HepG2 (cell line): ENCODE data around the gene PRKCE. TPM values are rescaled to one million over a fixed set of nuclear protein-coding genes. Genes with fewer than 3 reads are reported as not detected.

ENCODE experiments used
- FOXP1 ChIP-seq, 2 experiments: fragments of 450-650 bp in 1 of 2; IDR thresholded peaks; 2 replicates each; pipeline ENCODE4 v1.6.1; 2017 to 2018; ENCODE audit warnings: antibody characterized with exemption in 1 of 2
- TBL1XR1 ChIP-seq: fragments of 150-350 bp; IDR thresholded peaks from 2 replicates; pipeline ENCODE4 v1.6.1; 2014; ENCODE audit warnings: borderline replicate concordance, low read length; ENCODE audit not compliant: partially characterized antibody
- TMF1 ChIP-seq: sonication (generic); formaldehyde crosslinking; IDR thresholded peaks from 2 replicates; pipeline ENCODE4 v1.8.1; 2022; ENCODE audit warnings: low read depth, missing genetic modification reagents
- ZFP41 ChIP-seq: sonication (generic); formaldehyde crosslinking; IDR thresholded peaks from 2 replicates; pipeline ENCODE4 v1.4.0; 2020; ENCODE audit warnings: mild to moderate bottlenecking, missing genetic modification reagents, borderline replicate concordance
- ZIK1 ChIP-seq: sonication (generic); formaldehyde crosslinking; IDR thresholded peaks from 2 replicates; pipeline ENCODE4 v1.5.0; 2020; ENCODE audit warnings: mild to moderate bottlenecking, low read depth, missing genetic modification reagents, borderline replicate concordance
- ZNF143 ChIP-seq: sonication (generic); formaldehyde crosslinking; IDR thresholded peaks from 2 replicates; pipeline ENCODE4 v1.4.0; 2020; ENCODE audit warnings: missing genetic modification reagents
- ZNF530 ChIP-seq: sonication (generic); formaldehyde crosslinking; IDR thresholded peaks from 2 replicates; pipeline ENCODE4 v1.5.0; 2020; ENCODE audit warnings: low read depth, mild to moderate bottlenecking, missing genetic modification reagents
- ZNF557 ChIP-seq: sonication (generic); formaldehyde crosslinking; IDR thresholded peaks from 2 replicates; pipeline ENCODE4 v1.4.0; 2020; ENCODE audit warnings: missing genetic modification reagents
- ZNF777 ChIP-seq: sonication (generic); formaldehyde crosslinking; IDR thresholded peaks from 2 replicates; pipeline ENCODE4 v1.4.0; 2020; ENCODE audit warnings: missing genetic modification reagents
- ZNF883 ChIP-seq: sonication (generic); formaldehyde crosslinking; IDR thresholded peaks from 2 replicates; pipeline ENCODE4 v1.5.1; 2020; ENCODE audit warnings: mild to moderate bottlenecking, missing genetic modification reagents; ENCODE audit errors: not compliant biosample characterization
- polyA plus RNA-seq, 8 experiments: library from polyadenylated mRNA; depleted of rRNA in 3 of 8; stranded (reverse) in 7 of 8; unstranded in 1 of 8; fragments of >200 nt; fragmentation: Illumina TruSeq in 4 of 8; extraction: Trizol in 4 of 8; gene quantifications; 2 replicates each; pipeline versions ENCODE4 v1.2.1 to v1.2.3, GENCODE V29; 2011 to 2016; ENCODE audit warnings: low read depth in 4 of 8, missing spikeins in 1 of 8, mixed read lengths in 1 of 8; ENCODE audit not compliant: insufficient read depth in 1 of 8
- total RNA-seq, 5 experiments: library from RNA; depleted of rRNA; stranded (reverse); fragments of >200 nt; fragmentation: Illumina TruSeq; extraction: Trizol; gene quantifications; 2 replicates each; pipeline ENCODE4 v1.2.3, GENCODE V29; 2016; ENCODE audit warnings: low read depth in 1 of 5
- TF ChIP-seq, protein P1 (sequence below): sonication (generic); formaldehyde crosslinking; IDR thresholded peaks from 2 replicates; pipeline ENCODE4 v1.8.1; 2023; ENCODE audit warnings: mild to moderate bottlenecking, missing genetic modification reagents
- TF ChIP-seq, protein P2 (sequence below): sonication (generic); formaldehyde crosslinking; IDR thresholded peaks from 2 replicates; pipeline ENCODE4 v1.9.0; 2021; ENCODE audit warnings: missing genetic modification reagents, mild to moderate bottlenecking, borderline replicate concordance
- TF ChIP-seq, protein P3 (sequence below): IDR thresholded peaks from 2 replicates; pipeline ENCODE4 v1.6.1; 2016; ENCODE audit warnings: missing biosample characterization, missing genetic modification reagents, low read depth
- TF ChIP-seq, protein P4 (sequence below): sonication (generic); formaldehyde crosslinking; IDR thresholded peaks from 2 replicates; pipeline ENCODE4 v1.8.0; 2022; ENCODE audit warnings: missing genetic modification reagents, low read depth, mild to moderate bottlenecking, borderline replicate concordance
- TF ChIP-seq, protein P5 (sequence below): sonication (generic); formaldehyde crosslinking; IDR thresholded peaks from 2 replicates; pipeline ENCODE4 v1.4.0; 2020; ENCODE audit warnings: missing genetic modification reagents
- TF ChIP-seq, protein P6 (sequence below): sonication (generic); formaldehyde crosslinking; IDR thresholded peaks from 2 replicates; pipeline ENCODE4 v1.5.1; 2020; ENCODE audit warnings: missing genetic modification reagents, mild to moderate bottlenecking, borderline replicate concordance
- TF ChIP-seq, protein P7 (sequence below): sonication (generic); formaldehyde crosslinking; IDR thresholded peaks from 2 replicates; pipeline ENCODE4 v1.4.0; 2020; ENCODE audit warnings: missing genetic modification reagents, borderline replicate concordance

Gene PRKCE
- total and polyA plus RNA-seq, 2 of the 13 experiments (the other 11 are each of a cell fraction or from before 2014, with no cell fraction given), result 1.0 to 3.9 TPM

DNA sequence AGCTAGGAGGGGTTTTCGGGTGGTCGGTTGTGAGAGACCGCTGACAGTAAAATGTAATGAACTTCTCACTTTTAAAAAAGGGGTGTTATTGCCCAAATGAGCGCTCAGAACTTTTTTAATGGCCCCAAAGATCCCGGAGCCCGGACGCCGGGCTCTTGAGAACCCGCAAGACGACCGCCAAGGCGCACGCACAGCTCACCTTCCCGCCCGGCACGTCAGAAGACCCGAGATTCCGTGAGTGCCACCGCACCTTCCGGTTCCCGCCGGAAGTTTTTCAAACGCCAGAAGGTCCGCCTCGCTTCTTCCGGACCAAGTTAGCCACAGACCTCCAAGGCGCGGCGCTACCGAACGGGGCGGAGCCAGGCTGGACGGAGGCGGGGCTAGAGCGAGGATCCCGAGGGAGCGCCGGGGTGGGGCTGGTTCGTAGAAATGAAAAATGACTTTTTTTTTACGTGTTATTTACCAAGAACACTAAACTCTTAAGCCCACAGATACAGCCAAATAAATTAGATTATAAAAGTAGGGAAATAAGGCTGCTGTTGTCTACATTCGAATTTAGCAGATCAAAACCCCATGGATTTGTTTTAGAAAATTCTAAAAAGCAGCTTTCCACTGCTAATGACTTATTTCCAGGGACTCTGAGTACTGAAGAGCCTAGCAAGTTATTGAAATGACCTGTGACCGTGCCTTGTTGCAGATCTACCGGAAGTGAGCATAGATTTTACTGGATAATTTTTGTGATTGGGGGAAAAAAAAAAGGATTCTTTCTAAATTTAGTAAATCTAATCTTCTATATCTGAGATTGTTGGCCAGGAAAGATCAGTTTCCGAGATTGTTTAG lies 40.2 kb upstream of the PRKCE start, which contains the start of gene SRBD1 (continued):
- TF ChIP-seq, protein P1, sequence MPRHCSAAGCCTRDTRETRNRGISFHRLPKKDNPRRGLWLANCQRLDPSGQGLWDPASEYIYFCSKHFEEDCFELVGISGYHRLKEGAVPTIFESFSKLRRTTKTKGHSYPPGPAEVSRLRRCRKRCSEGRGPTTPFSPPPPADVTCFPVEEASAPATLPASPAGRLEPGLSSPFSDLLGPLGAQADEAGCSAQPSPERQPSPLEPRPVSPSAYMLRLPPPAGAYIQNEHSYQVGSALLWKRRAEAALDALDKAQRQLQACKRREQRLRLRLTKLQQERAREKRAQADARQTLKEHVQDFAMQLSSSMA (CRISPR knock-in tag), result peak; percentile 97
- TF ChIP-seq, protein P2, sequence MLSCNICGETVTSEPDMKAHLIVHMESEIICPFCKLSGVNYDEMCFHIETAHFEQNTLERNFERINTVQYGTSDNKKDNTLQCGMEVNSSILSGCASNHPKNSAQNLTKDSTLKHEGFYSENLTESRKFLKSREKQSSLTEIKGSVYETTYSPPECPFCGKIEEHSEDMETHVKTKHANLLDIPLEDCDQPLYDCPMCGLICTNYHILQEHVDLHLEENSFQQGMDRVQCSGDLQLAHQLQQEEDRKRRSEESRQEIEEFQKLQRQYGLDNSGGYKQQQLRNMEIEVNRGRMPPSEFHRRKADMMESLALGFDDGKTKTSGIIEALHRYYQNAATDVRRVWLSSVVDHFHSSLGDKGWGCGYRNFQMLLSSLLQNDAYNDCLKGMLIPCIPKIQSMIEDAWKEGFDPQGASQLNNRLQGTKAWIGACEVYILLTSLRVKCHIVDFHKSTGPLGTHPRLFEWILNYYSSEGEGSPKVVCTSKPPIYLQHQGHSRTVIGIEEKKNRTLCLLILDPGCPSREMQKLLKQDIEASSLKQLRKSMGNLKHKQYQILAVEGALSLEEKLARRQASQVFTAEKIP (CRISPR knock-in tag), result no peak
- no peak for TF ChIP-seq ZIK1 (CRISPR knock-in tag)
- TF ChIP-seq, protein P3, sequence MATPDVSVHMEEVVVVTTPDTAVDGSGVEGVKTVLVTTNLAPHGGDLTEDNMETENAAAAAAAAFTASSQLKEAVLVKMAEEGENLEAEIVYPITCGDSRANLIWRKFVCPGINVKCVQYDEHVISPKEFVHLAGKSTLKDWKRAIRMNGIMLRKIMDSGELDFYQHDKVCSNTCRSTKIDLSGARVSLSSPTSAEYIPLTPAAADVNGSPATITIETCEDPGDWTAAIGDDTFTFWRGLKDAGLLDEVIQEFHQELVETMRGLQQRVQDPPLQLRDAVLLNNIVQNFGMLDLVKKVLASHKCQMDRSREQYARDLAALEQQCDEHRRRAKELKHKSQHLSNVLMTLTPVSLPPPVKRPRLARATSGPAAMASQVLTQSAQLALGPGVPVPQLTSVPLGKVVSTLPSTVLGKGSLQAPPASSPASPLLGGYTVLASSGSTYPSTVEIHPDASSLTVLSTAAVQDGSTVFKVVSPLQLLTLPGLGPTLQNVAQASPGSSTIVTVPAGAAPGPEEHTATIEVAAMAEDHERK (CRISPR knock-in tag), result 0 out of 2 replicates have a peak, but pooled peaks have one; percentile 27
- TF ChIP-seq ZFP41, result no peak
- no peak for TF ChIP-seq FOXP1 (IDR thresholded peaks at IDR 0.05)
- no peak for TF ChIP-seq FOXP1 (CRISPR knock-in tag; IDR thresholded peaks at IDR 0.05)
- TF ChIP-seq, protein P4, sequence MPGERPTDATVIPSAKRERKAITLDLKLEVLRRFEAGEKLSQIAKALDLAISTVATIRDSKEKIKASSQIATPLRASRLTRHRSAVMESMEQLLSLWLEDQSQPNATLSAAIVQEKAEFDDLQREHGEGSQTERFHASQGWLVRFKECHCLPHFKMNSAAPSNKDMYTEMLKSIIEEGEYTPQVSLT (CRISPR knock-in tag), result no peak; the same call in 1 of the 2 replicates
- peak; percentile 74 for TF ChIP-seq ZNF143
- TF ChIP-seq, protein P5, sequence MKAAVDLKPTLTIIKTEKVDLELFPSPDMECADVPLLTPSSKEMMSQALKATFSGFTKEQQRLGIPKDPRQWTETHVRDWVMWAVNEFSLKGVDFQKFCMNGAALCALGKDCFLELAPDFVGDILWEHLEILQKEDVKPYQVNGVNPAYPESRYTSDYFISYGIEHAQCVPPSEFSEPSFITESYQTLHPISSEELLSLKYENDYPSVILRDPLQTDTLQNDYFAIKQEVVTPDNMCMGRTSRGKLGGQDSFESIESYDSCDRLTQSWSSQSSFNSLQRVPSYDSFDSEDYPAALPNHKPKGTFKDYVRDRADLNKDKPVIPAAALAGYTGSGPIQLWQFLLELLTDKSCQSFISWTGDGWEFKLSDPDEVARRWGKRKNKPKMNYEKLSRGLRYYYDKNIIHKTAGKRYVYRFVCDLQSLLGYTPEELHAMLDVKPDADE (CRISPR knock-in tag), result no peak
- TF ChIP-seq, protein P6, sequence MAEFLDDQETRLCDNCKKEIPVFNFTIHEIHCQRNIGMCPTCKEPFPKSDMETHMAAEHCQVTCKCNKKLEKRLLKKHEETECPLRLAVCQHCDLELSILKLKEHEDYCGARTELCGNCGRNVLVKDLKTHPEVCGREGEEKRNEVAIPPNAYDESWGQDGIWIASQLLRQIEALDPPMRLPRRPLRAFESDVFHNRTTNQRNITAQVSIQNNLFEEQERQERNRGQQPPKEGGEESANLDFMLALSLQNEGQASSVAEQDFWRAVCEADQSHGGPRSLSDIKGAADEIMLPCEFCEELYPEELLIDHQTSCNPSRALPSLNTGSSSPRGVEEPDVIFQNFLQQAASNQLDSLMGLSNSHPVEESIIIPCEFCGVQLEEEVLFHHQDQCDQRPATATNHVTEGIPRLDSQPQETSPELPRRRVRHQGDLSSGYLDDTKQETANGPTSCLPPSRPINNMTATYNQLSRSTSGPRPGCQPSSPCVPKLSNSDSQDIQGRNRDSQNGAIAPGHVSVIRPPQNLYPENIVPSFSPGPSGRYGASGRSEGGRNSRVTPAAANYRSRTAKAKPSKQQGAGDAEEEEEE, result no peak
- TF ChIP-seq ZNF777 (CRISPR knock-in tag), result peak; percentile 47; the same call in 1 of the 2 replicates
- TF ChIP-seq, protein P7, sequence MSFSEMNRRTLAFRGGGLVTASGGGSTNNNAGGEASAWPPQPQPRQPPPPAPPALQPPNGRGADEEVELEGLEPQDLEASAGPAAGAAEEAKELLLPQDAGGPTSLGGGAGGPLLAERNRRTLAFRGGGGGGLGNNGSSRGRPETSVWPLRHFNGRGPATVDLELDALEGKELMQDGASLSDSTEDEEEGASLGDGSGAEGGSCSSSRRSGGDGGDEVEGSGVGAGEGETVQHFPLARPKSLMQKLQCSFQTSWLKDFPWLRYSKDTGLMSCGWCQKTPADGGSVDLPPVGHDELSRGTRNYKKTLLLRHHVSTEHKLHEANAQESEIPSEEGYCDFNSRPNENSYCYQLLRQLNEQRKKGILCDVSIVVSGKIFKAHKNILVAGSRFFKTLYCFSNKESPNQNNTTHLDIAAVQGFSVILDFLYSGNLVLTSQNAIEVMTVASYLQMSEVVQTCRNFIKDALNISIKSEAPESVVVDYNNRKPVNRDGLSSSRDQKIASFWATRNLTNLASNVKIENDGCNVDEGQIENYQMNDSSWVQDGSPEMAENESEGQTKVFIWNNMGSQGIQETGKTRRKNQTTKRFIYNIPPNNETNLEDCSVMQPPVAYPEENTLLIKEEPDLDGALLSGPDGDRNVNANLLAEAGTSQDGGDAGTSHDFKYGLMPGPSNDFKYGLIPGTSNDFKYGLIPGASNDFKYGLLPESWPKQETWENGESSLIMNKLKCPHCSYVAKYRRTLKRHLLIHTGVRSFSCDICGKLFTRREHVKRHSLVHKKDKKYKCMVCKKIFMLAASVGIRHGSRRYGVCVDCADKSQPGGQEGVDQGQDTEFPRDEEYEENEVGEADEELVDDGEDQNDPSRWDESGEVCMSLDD (CRISPR knock-in tag), result no peak
- no peak for TF ChIP-seq ZNF530 (CRISPR knock-in tag)
- no peak for TF ChIP-seq TMF1 (CRISPR knock-in tag)
- no peak for TF ChIP-seq ZNF557
- peak; percentile 20 for TF ChIP-seq ZNF883 (CRISPR knock-in tag)
- TF ChIP-seq TBL1XR1, result no peak
